ENCODE results near the gene PIP5K1B.

- TF ChIP-seq CTCF (conservative IDR thresholded peaks at IDR 0.05; ENCODE audit: low read depth, low read length) (no peak), EZH2 (IDR thresholded peaks at IDR 0.05; ENCODE audit: low read length, unreplicated experiment) (no peak)
Measured at GRCh38 chr9:69058101-69058500, 353.1 kb downstream of the PIP5K1B start.

Data from PC-3 (cell line).